ENCODE measurements around the gene RNF213. TPM values are rescaled to one million over a fixed set of nuclear protein-coding genes. Genes with fewer than 3 reads are reported as not detected.

The RNF213 gene
- total and polyA plus RNA-seq, 2 of the 8 experiments (the other 6 are each of a cell fraction or from before 2014, with no cell fraction given) = 33.8 to 62.8 TPM

DNA sequence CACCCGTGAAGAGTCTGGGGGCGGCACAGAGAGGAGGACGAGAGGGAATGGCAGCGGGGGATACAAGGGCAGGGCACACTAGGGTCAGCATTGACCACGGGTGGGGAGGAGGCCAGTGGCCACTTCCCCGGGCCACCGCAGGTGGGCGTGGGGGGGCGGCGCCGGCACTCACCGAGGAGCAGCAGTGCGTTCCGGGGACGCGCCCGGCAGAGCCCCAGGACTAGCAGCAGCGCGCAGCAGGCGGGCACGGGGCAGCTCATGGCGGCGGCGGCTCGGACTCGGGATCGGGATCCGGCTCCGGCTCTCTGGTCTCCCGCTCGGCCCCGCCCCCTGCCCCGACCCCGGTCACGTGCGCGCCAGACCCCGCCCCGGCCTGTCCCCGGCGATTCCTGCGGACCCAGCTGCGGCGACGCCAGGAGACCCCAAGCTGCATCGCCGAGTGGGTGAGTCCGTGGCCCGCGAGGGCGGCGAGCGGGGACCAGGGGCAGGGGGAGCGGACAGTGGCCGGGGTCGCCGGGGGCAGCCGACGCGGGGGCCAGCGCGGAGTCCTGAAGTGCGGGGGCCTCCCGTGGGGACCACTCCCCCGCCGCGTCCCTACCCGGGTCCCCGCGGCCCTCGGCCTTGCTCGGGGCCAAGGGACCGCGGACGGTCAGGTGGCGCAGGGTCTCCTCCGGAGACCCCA lies 40.5 kb upstream of the RNF213 start, which contains the start of the genes SGSH and SLC26A11 (continued):
- TF ChIP-seq, protein P1, sequence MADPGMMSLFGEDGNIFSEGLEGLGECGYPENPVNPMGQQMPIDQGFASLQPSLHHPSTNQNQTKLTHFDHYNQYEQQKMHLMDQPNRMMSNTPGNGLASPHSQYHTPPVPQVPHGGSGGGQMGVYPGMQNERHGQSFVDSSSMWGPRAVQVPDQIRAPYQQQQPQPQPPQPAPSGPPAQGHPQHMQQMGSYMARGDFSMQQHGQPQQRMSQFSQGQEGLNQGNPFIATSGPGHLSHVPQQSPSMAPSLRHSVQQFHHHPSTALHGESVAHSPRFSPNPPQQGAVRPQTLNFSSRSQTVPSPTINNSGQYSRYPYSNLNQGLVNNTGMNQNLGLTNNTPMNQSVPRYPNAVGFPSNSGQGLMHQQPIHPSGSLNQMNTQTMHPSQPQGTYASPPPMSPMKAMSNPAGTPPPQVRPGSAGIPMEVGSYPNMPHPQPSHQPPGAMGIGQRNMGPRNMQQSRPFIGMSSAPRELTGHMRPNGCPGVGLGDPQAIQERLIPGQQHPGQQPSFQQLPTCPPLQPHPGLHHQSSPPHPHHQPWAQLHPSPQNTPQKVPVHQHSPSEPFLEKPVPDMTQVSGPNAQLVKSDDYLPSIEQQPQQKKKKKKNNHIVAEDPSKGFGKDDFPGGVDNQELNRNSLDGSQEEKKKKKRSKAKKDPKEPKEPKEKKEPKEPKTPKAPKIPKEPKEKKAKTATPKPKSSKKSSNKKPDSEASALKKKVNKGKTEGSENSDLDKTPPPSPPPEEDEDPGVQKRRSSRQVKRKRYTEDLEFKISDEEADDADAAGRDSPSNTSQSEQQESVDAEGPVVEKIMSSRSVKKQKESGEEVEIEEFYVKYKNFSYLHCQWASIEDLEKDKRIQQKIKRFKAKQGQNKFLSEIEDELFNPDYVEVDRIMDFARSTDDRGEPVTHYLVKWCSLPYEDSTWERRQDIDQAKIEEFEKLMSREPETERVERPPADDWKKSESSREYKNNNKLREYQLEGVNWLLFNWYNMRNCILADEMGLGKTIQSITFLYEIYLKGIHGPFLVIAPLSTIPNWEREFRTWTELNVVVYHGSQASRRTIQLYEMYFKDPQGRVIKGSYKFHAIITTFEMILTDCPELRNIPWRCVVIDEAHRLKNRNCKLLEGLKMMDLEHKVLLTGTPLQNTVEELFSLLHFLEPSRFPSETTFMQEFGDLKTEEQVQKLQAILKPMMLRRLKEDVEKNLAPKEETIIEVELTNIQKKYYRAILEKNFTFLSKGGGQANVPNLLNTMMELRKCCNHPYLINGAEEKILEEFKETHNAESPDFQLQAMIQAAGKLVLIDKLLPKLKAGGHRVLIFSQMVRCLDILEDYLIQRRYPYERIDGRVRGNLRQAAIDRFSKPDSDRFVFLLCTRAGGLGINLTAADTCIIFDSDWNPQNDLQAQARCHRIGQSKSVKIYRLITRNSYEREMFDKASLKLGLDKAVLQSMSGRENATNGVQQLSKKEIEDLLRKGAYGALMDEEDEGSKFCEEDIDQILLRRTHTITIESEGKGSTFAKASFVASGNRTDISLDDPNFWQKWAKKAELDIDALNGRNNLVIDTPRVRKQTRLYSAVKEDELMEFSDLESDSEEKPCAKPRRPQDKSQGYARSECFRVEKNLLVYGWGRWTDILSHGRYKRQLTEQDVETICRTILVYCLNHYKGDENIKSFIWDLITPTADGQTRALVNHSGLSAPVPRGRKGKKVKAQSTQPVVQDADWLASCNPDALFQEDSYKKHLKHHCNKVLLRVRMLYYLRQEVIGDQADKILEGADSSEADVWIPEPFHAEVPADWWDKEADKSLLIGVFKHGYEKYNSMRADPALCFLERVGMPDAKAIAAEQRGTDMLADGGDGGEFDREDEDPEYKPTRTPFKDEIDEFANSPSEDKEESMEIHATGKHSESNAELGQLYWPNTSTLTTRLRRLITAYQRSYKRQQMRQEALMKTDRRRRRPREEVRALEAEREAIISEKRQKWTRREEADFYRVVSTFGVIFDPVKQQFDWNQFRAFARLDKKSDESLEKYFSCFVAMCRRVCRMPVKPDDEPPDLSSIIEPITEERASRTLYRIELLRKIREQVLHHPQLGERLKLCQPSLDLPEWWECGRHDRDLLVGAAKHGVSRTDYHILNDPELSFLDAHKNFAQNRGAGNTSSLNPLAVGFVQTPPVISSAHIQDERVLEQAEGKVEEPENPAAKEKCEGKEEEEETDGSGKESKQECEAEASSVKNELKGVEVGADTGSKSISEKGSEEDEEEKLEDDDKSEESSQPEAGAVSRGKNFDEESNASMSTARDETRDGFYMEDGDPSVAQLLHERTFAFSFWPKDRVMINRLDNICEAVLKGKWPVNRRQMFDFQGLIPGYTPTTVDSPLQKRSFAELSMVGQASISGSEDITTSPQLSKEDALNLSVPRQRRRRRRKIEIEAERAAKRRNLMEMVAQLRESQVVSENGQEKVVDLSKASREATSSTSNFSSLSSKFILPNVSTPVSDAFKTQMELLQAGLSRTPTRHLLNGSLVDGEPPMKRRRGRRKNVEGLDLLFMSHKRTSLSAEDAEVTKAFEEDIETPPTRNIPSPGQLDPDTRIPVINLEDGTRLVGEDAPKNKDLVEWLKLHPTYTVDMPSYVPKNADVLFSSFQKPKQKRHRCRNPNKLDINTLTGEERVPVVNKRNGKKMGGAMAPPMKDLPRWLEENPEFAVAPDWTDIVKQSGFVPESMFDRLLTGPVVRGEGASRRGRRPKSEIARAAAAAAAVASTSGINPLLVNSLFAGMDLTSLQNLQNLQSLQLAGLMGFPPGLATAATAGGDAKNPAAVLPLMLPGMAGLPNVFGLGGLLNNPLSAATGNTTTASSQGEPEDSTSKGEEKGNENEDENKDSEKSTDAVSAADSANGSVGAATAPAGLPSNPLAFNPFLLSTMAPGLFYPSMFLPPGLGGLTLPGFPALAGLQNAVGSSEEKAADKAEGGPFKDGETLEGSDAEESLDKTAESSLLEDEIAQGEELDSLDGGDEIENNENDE (IDR thresholded peaks at IDR 0.05; ENCODE audit: insufficient replicate concordance, low read length) = no peak
- TF ChIP-seq TCF12 (IDR thresholded peaks at IDR 0.05; ENCODE audit: low read depth, low read length) = no peak
- TF ChIP-seq CREB1 (IDR thresholded peaks at IDR 0.05) = 0 out of 2 replicates have a peak, but pooled peaks have one; percentile 13
- TF ChIP-seq, protein P2, sequence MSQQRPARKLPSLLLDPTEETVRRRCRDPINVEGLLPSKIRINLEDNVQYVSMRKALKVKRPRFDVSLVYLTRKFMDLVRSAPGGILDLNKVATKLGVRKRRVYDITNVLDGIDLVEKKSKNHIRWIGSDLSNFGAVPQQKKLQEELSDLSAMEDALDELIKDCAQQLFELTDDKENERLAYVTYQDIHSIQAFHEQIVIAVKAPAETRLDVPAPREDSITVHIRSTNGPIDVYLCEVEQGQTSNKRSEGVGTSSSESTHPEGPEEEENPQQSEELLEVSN (IDR thresholded peaks at IDR 0.05) = no peak
- 0 out of 2 replicates have a peak, but pooled peaks have one; percentile 43 for TF ChIP-seq TAF1 (IDR thresholded peaks at IDR 0.05; ENCODE audit: low read depth, low read length)
- no peak for TF ChIP-seq CEBPB (IDR thresholded peaks at IDR 0.05; ENCODE audit: low read depth, low read length)
- TF ChIP-seq POU5F1 (IDR thresholded peaks at IDR 0.05; ENCODE audit: low read depth, low read length) = no peak
- no peak for TF ChIP-seq FOSL1 (IDR thresholded peaks at IDR 0.05; ENCODE audit: insufficient read depth, low read depth, low read length)
- TF ChIP-seq JUN (IDR thresholded peaks at IDR 0.05; ENCODE audit: low read depth, low read length) = no peak
- TF ChIP-seq SAP30 (IDR thresholded peaks at IDR 0.05; ENCODE audit: insufficient read depth, insufficient replicate concordance, low read length) = no peak
- peak in 1 of 2 experiments; percentile 23; a peak in 1 of 3 replicates for TF ChIP-seq POLR2A (IDR thresholded peaks at IDR 0.05; ENCODE audit: control extremely low read depth in 1 of 2, low read depth in 2 of 2, low read length in 2 of 2)

Data from H1 (cell line).